Activated T-helper 1 cell treated with anti-CD3 and anti-CD28 coated beads, Interleukin-2, amount 50 U/mL, for 16 hours (primary cell): ENCODE measurements around the gene MOGAT2.
"Not testable (repeated sequence)": the region's sequence is repeated elsewhere in the genome, so short reads cannot be mapped to it uniquely, and the experiment has no call there.

Experiments used
- DNase-seq, 2 donors: peaks; one replicate each; pipeline ENCODE4 v3.0.0-alpha.2; 2020; ENCODE audit warnings: low read depth in 1 of 2, low spot score in 1 of 2

The MOGAT2 gene

GRCh38 chr11:75754933-75755332, 37.3 kb downstream of the MOGAT2 start:
- not testable (repeated sequence) for DNase-seq

- no peak for DNase-seq
Observed at GRCh38 chr11:75757651-75758050, 40.0 kb downstream of the MOGAT2 start.

GRCh38 chr11:75759832-75760231, 42.2 kb downstream of the MOGAT2 start:
- no peak for DNase-seq

- no peak for DNase-seq
Observed at GRCh38 chr11:75760243-75760642, 42.6 kb downstream of the MOGAT2 start.

GRCh38 chr11:75760710-75761493, 43.3 kb downstream of the MOGAT2 start:
- DNase-seq, result no peak

GRCh38 chr11:75762158-75762557, 44.5 kb downstream of the MOGAT2 start:
- DNase-seq, result no peak

- DNase-seq, result no peak
Observed at GRCh38 chr11:75762885-75763284, 45.2 kb downstream of the MOGAT2 start.

- DNase-seq, result no peak
Observed at GRCh38 chr11:75763846-75764245, 46.2 kb downstream of the MOGAT2 start.

- no peak for DNase-seq
Observed at GRCh38 chr11:75765116-75765515, 47.5 kb downstream of the MOGAT2 start.

GRCh38 chr11:75766443-75767227, 49.0 kb downstream of the MOGAT2 start:
- no peak for DNase-seq

GRCh38 chr11:75767228-75767572, 49.6 kb downstream of the MOGAT2 start:
- no peak for DNase-seq

GRCh38 chr11:75767793-75768111, 50.1 kb downstream of the MOGAT2 start:
- no peak for DNase-seq

- peak; percentile 35 to 55 for DNase-seq
Observed at GRCh38 chr11:75768112-75768908, 50.7 kb downstream of the MOGAT2 start, which contains the start of gene DGAT2. Gene DGAT2 (plus strand): TSS chr11:75768778. CDS start chr11:75768992, 214 bp downstream.

GRCh38 chr11:75768909-75769771, 51.5 kb downstream of the MOGAT2 start:
- DNase-seq, result no peak

- DNase-seq, result no peak
Observed at GRCh38 chr11:75770102-75770501, 52.5 kb downstream of the MOGAT2 start.

GRCh38 chr11:75771646-75772410, 54.2 kb downstream of the MOGAT2 start:
- no peak for DNase-seq

GRCh38 chr11:75773595-75774353, 56.1 kb downstream of the MOGAT2 start:
- no peak for DNase-seq

GRCh38 chr11:75775056-75775455, 57.4 kb downstream of the MOGAT2 start:
- no peak for DNase-seq

- DNase-seq, result no peak
Observed at GRCh38 chr11:75776546-75776945, 58.9 kb downstream of the MOGAT2 start.
